OCI-LY1 (cell line): ENCODE data around the gene FZR1.

ENCODE experiments used
- H2AFZ ChIP-seq: fragments of 200-600 bp; sonication (generic), shearing (Covaris generic); 2 replicates; pipeline ENCODE4 v1.6.0; 2014; ENCODE audit warnings: antibody characterized with exemption, mild to moderate bottlenecking, low read length
- H3F3A ChIP-seq: fragments of 200-600 bp; sonication (generic), shearing (Covaris generic); 2 replicates; pipeline ENCODE4 v1.6.0; 2014; ENCODE audit warnings: mild to moderate bottlenecking, antibody characterized with exemption, low read length, moderate library complexity; ENCODE audit not compliant: insufficient read depth
- H3K27ac ChIP-seq: fragments of 200-600 bp; sonication (generic); 2 replicates; pipeline ENCODE4 v1.5.1; 2014; ENCODE audit warnings: low read length, mixed run types, mild to moderate bottlenecking, low read depth; ENCODE audit not compliant: poor library complexity, severe bottlenecking
- H3K27me3 ChIP-seq: fragments of 200-600 bp; sonication (generic); 2 replicates; pipeline ENCODE4 v1.6.0; 2014; ENCODE audit warnings: antibody characterized with exemption, mild to moderate bottlenecking, low read length, moderate library complexity; ENCODE audit not compliant: insufficient read depth
- H3K36me3 ChIP-seq: fragments of 200-600 bp; sonication (generic); 2 replicates; pipeline ENCODE4 v1.6.1; 2014; ENCODE audit warnings: mild to moderate bottlenecking, antibody characterized with exemption, low read length, moderate library complexity, mixed read lengths; ENCODE audit not compliant: insufficient read depth
- H3K4me1 ChIP-seq: fragments of 200-600 bp; sonication (generic); 2 replicates; pipeline ENCODE4 v1.5.1; 2014; ENCODE audit warnings: mild to moderate bottlenecking, low read length, moderate library complexity; ENCODE audit not compliant: insufficient read depth, severe bottlenecking
- H3K4me2 ChIP-seq: fragments of 200-600 bp; sonication (generic), shearing (Covaris generic); 2 replicates; pipeline ENCODE4 v1.6.1; 2014; ENCODE audit warnings: low read length
- H3K4me3 ChIP-seq: fragments of 200-600 bp; sonication (generic); 2 replicates; pipeline ENCODE4 v1.5.1; 2014; ENCODE audit warnings: low read length, low read depth, mild to moderate bottlenecking, mixed read lengths; ENCODE audit not compliant: poor library complexity, severe bottlenecking
- H3K79me2 ChIP-seq: fragments of 200-600 bp; shearing (Covaris generic); 2 replicates; pipeline ENCODE4 v1.6.1; 2016; ENCODE audit warnings: mixed run types, low read length, mixed read lengths; ENCODE audit not compliant: insufficient read depth
- H3K9ac ChIP-seq: fragments of 200-600 bp; sonication (generic), shearing (Covaris generic); 2 replicates; pipeline ENCODE4 v1.6.1; 2014; ENCODE audit warnings: mild to moderate bottlenecking, low read length, mixed read lengths
- H3K9me2 ChIP-seq: fragments of 200-600 bp; sonication (generic), shearing (Covaris generic); 2 replicates; pipeline ENCODE4 v1.6.1; 2014; ENCODE audit warnings: low read depth, mild to moderate bottlenecking, low read length, mixed read lengths
- H3K9me3 ChIP-seq: fragments of 200-600 bp; shearing (Covaris generic); 2 replicates; pipeline ENCODE4 v1.6.1; 2014; ENCODE audit warnings: low read length, mixed read lengths
- H4K20me1 ChIP-seq: fragments of 200-600 bp; sonication (generic), shearing (Covaris generic); 2 replicates; pipeline ENCODE4 v1.6.0; 2016; ENCODE audit warnings: mild to moderate bottlenecking, low read length; ENCODE audit not compliant: insufficient read depth
- EZH2 ChIP-seq: fragments of 200-600 bp; sonication (generic), shearing (Covaris generic); IDR thresholded peaks from 2 replicates; pipeline ENCODE4 v1.8.0; 2017; ENCODE audit warnings: borderline replicate concordance, mixed run types, mild to moderate bottlenecking, antibody characterized with exemption, low read length, moderate library complexity, mixed read lengths
- TF ChIP-seq, protein P1 (sequence below): fragments of 200-600 bp; sonication (generic), shearing (Covaris generic); IDR thresholded peaks from 2 replicates; pipeline ENCODE4 v1.5.1; 2017; ENCODE audit warnings: mild to moderate bottlenecking, antibody characterized with exemption, low read length, moderate library complexity, mixed read lengths

FZR1 gene

DNA sequence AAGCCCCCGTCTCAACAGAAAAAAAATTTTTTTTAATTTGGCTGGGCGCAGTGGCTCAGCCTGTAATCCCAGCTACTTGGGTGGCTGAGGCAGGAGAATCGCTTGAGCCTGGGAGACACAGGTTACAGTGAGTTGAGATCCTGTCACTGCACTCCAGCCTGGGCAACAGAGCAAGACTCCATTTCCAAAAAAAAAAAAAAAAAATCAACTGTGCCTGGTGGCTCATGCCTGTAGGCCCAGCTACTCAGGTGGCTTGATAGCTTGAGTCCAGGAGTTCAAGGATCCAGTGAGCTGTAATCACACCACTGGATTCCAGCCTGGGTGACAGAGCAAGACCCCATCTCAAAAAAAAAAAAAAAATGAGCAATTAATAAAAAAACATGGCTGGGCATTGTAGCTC lies 4.3 kb upstream of the FZR1 start:
- Histone ChIP-seq H2AFZ (no peak overlapping the region), H3K27me3 (no peaks in the 10 kb centered on the region), H3K9me3 (no peaks in the 10 kb centered on the region), H3K4me2 (no peak overlapping the region), H3K4me1 (peaks cover 21% of the 10 kb centered on the region), H4K20me1 (no peaks in the 10 kb centered on the region), H3K27ac (no peak overlapping the region), H3K9ac (no peak overlapping the region), H3F3A (no peaks in the 10 kb centered on the region), H3K79me2 (peaks cover 18% of the 10 kb centered on the region), H3K36me3 (peaks cover 14% of the 10 kb centered on the region; the same call in 1 of the 2 replicates), H3K9me2 (no peaks in the 10 kb centered on the region), H3K4me3 (no peak overlapping the region)
- TF ChIP-seq, protein P1, sequence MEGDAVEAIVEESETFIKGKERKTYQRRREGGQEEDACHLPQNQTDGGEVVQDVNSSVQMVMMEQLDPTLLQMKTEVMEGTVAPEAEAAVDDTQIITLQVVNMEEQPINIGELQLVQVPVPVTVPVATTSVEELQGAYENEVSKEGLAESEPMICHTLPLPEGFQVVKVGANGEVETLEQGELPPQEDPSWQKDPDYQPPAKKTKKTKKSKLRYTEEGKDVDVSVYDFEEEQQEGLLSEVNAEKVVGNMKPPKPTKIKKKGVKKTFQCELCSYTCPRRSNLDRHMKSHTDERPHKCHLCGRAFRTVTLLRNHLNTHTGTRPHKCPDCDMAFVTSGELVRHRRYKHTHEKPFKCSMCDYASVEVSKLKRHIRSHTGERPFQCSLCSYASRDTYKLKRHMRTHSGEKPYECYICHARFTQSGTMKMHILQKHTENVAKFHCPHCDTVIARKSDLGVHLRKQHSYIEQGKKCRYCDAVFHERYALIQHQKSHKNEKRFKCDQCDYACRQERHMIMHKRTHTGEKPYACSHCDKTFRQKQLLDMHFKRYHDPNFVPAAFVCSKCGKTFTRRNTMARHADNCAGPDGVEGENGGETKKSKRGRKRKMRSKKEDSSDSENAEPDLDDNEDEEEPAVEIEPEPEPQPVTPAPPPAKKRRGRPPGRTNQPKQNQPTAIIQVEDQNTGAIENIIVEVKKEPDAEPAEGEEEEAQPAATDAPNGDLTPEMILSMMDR, result no peak
- no peak for TF ChIP-seq EZH2

DNA sequence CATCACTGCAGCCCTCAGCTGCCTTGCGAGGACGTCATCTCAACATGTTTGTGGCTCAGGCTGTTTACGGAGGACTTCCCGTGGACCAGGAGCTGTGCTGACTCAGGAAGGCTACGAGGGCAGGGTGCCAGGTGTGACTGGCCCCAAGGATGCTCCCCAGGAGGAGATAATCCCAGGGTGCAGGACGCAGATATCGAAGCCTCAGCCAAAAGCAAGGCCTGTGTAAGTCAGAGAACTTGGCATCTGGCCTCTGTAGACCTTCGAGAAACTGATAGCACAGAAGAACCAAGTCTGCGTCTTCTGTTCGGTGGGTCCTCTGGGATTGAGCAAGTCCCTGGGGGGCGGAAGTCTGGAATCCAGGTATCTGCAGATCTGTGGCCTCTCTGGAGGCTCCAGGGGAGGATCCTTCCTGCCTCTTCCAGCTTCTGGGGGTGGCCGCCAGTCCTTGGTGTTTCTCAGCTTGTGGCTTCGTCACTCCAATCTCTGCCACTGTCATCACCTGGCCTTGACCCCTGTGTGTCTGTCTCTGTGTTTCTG lies 3.0 kb upstream of the FZR1 start:
- no peaks in the 10 kb centered on the region for H4K20me1 ChIP-seq
- H3K27ac ChIP-seq, result no peak overlapping the region
- H3K27me3 ChIP-seq, result no peaks in the 10 kb centered on the region
- H3K9me2 ChIP-seq, result no peaks in the 10 kb centered on the region
- peaks cover 24% of the 10 kb centered on the region for H3K79me2 ChIP-seq
- H3K9ac ChIP-seq, result no peak overlapping the region
- no peaks in the 10 kb centered on the region for H3K9me3 ChIP-seq
- peaks cover 31% of the 10 kb centered on the region for H3K4me1 ChIP-seq
- no peak overlapping the region for H2AFZ ChIP-seq
- H3F3A ChIP-seq, result no peaks in the 10 kb centered on the region
- 0 out of 2 replicates have a peak, but pooled peaks cover 1% of the 10 kb centered on the region for H3K36me3 ChIP-seq
- no peak overlapping the region for H3K4me2 ChIP-seq
- TF ChIP-seq, protein P1, result no peak
- TF ChIP-seq EZH2, result no peak
- no peak overlapping the region for H3K4me3 ChIP-seq

- no peaks in the 10 kb centered on the region for H3K27me3 ChIP-seq
- no peak overlapping the region for H2AFZ ChIP-seq
- H3K9me2 ChIP-seq, result no peaks in the 10 kb centered on the region
- H3K4me1 ChIP-seq, result peaks cover 24% of the 10 kb centered on the region
- peak overlapping the region; percentile 78 for H3K4me2 ChIP-seq
- H4K20me1 ChIP-seq, result no peaks in the 10 kb centered on the region
- H3K9me3 ChIP-seq, result no peaks in the 10 kb centered on the region
- H3F3A ChIP-seq, result no peaks in the 10 kb centered on the region
- H3K9ac ChIP-seq, result peak overlapping the region; percentile 71; the same call in 1 of the 2 replicates
- peak overlapping the region; percentile 82 for H3K27ac ChIP-seq
- peaks cover 16% of the 10 kb centered on the region for H3K79me2 ChIP-seq
- H3K36me3 ChIP-seq, result peaks cover 7% of the 10 kb centered on the region; the same call in 1 of the 2 replicates
- TF ChIP-seq, protein P1, result no peak
- no peak for TF ChIP-seq EZH2
- H3K4me3 ChIP-seq, result peak overlapping the region; percentile 66
Measured at GRCh38 chr19:3504735-3505134, 1.4 kb upstream of the FZR1 start.
